ENCODE data around the gene RPS15. TPM values are rescaled to one million over a fixed set of nuclear protein-coding genes. Genes with fewer than 3 reads are reported as not detected.
"Not testable (repeated sequence)": the region's sequence is repeated elsewhere in the genome, so short reads cannot be mapped to it uniquely, and the experiment has no call there.

The RPS15 gene
- total RNA-seq, 2 donors from 2014 or later: 908 to 922 TPM

GRCh38 chr19:1416014-1416841 lies 22.0 kb upstream of the RPS15 start:
- ATAC-seq (no peak), DNase-seq (no peak)
- intact Hi-C loops (cut with DNase I, micrococcal nuclease): no loop called here

GRCh38 chr19:1417145-1417544 lies 21.1 kb upstream of the RPS15 start:
- no peak for ATAC-seq
- intact Hi-C loops (cut with DNase I, micrococcal nuclease): no loop called here
- no peak for DNase-seq

- DNase-seq: no peak
Observed at GRCh38 chr19:1417681-1418495, 20.3 kb upstream of the RPS15 start.

GRCh38 chr19:1418496-1418775 lies 19.8 kb upstream of the RPS15 start:
- DNase-seq (no peak), ATAC-seq (no peak)
- intact Hi-C loops (cut with DNase I, micrococcal nuclease): no loop called here

More at GRCh38 chr19:1417681-1418495, 20.3 kb upstream of the RPS15 start:
- no peak for ATAC-seq
- intact Hi-C loops (cut with DNase I, micrococcal nuclease): no loop called here

GRCh38 chr19:1418951-1419738 lies 19.1 kb upstream of the RPS15 start:
- intact Hi-C loops (cut with DNase I, micrococcal nuclease): no loop called here
- ATAC-seq: no peak
- DNase-seq: no peak

GRCh38 chr19:1420085-1420484 lies 18.1 kb upstream of the RPS15 start:
- ATAC-seq; DNase-seq; intact Hi-C loops (cut with DNase I, micrococcal nuclease): not testable (repeated sequence)

GRCh38 chr19:1420590-1420989 lies 17.6 kb upstream of the RPS15 start:
- DNase-seq (no peak), ATAC-seq (no peak)
- intact Hi-C loops (cut with DNase I, micrococcal nuclease): no loop called here

GRCh38 chr19:1421218-1421957 lies 16.8 kb upstream of the RPS15 start:
- intact Hi-C loops (cut with DNase I, micrococcal nuclease): no loop called here
- ATAC-seq: no peak
- DNase-seq: no peak

GRCh38 chr19:1421958-1422305 lies 16.3 kb upstream of the RPS15 start:
- DNase-seq (no peak), ATAC-seq (no peak)
- intact Hi-C loops (cut with DNase I, micrococcal nuclease): no loop called here

- intact Hi-C loops (cut with DNase I, micrococcal nuclease): no loop called here
- ATAC-seq (no peak), DNase-seq (no peak)
Observed at GRCh38 chr19:1422360-1422759, 15.8 kb upstream of the RPS15 start.

- DNase-seq (no peak), ATAC-seq (no peak)
- intact Hi-C loops (cut with DNase I, micrococcal nuclease): no loop called here
Observed at GRCh38 chr19:1422943-1423342, 15.3 kb upstream of the RPS15 start.

- ATAC-seq (peak; percentile 3), DNase-seq (no peak)
- intact Hi-C loops (cut with DNase I, micrococcal nuclease): no loop called here
Observed at GRCh38 chr19:1423436-1424191, 14.6 kb upstream of the RPS15 start.

GRCh38 chr19:1424192-1424955 lies 13.8 kb upstream of the RPS15 start:
- DNase-seq (no peak), ATAC-seq (peak; percentile 73)
- intact Hi-C loops (cut with DNase I, micrococcal nuclease): no loop called here

GRCh38 chr19:1425102-1425837 lies 12.9 kb upstream of the RPS15 start:
- no peak for DNase-seq
- intact Hi-C loops (cut with DNase I, micrococcal nuclease): no loop called here
- ATAC-seq: no peak

GRCh38 chr19:1425902-1426301 lies 12.3 kb upstream of the RPS15 start:
- intact Hi-C loops (cut with DNase I, micrococcal nuclease): no loop called here
- ATAC-seq (no peak), DNase-seq (no peak)

- intact Hi-C loops (cut with DNase I, micrococcal nuclease): no loop called here
- DNase-seq (no peak), ATAC-seq (no peak)
Observed at GRCh38 chr19:1426736-1427135, 11.5 kb upstream of the RPS15 start.
